ENCODE data around the gene CHD6.

CHD6 gene

DNA sequence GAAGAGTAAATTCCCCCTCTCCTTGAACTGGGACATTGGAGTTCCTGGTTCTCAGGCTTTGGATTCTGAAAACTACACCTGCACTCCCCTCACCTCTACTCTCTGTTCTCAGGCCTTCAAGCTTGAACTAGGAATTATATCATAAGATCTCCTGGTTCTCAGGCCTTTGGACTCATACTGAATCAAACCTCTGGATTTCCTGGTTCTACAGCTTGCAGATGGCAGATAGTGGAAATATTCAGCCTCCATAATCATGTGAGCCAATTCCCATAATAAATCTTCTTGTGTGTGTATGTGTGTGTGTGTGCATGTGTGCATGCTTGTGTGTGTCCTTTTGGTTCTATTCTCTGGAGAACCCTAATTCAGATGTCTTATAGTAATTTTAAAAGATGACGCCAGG lies 12.7 kb upstream of the CHD6 start:
- H3K4me3 ChIP-seq (ENCODE audit: insufficient read depth in 1 of 2, low read depth in 1 of 2, low read length in 2 of 2) = no peak overlapping the region
- no peak overlapping the region for H3K9ac ChIP-seq (ENCODE audit: low read length)
- no peak overlapping the region for H3K14ac ChIP-seq (ENCODE audit: low read length in 2 of 2)
- no peaks in the 10 kb centered on the region for H3K9me3 ChIP-seq (ENCODE audit: control insufficient read depth, low read length)
- H2BK5ac ChIP-seq (ENCODE audit: low read depth, low read length, poor library complexity, severe bottlenecking) = no peak overlapping the region
- H3K23ac ChIP-seq (ENCODE audit: low read length in 2 of 2) = no peak overlapping the region
- H3K4me1 ChIP-seq (ENCODE audit: control insufficient read depth, insufficient read depth, low read depth, low read length) = no peaks in the 10 kb centered on the region
- no peak overlapping the region for H2AK5ac ChIP-seq (ENCODE audit: low read length, severe bottlenecking)
- H3K27me3 ChIP-seq (ENCODE audit: control insufficient read depth in 1 of 2, insufficient read depth in 1 of 2, low read length in 2 of 2) = peaks cover 0 to 3% of the 10 kb centered on the region in 2 experiments
- H3K4ac ChIP-seq (ENCODE audit: low read depth in 1 of 2, low read length in 2 of 2) = no peak overlapping the region
- no peaks in the 10 kb centered on the region for H3K79me1 ChIP-seq (replicated peaks; ENCODE audit: low read length, poor library complexity, severe bottlenecking)
- no peak overlapping the region for H3K27ac ChIP-seq (ENCODE audit: low read length, poor library complexity, severe bottlenecking)
- no peak overlapping the region for H2BK15ac ChIP-seq (ENCODE audit: low read depth, poor library complexity, severe bottlenecking)
- no peak overlapping the region for H4K91ac ChIP-seq (ENCODE audit: low read length)
- no peak overlapping the region for H4K8ac ChIP-seq (ENCODE audit: low read length)
- no peak overlapping the region for H2AFZ ChIP-seq (ENCODE audit: low read depth, low read length)
- DNase-seq = no peak
- H2BK120ac ChIP-seq (ENCODE audit: low read depth, low read length) = no peak overlapping the region
- no peak overlapping the region for H3K18ac ChIP-seq (ENCODE audit: low read depth in 1 of 2, low read length in 2 of 2)
- no peaks in the 10 kb centered on the region for H3K36me3 ChIP-seq (ENCODE audit: control insufficient read depth in 1 of 2, insufficient read depth in 2 of 2, low read depth in 1 of 2, low read length in 2 of 2)
- WGBS = 100% methylated on average over 1 of the region's 1 CpG
- no peak overlapping the region for H2BK12ac ChIP-seq (ENCODE audit: low read length in 2 of 2)
- H3K4me2 ChIP-seq (ENCODE audit: low read length, poor library complexity, severe bottlenecking) = no peak overlapping the region

DNA sequence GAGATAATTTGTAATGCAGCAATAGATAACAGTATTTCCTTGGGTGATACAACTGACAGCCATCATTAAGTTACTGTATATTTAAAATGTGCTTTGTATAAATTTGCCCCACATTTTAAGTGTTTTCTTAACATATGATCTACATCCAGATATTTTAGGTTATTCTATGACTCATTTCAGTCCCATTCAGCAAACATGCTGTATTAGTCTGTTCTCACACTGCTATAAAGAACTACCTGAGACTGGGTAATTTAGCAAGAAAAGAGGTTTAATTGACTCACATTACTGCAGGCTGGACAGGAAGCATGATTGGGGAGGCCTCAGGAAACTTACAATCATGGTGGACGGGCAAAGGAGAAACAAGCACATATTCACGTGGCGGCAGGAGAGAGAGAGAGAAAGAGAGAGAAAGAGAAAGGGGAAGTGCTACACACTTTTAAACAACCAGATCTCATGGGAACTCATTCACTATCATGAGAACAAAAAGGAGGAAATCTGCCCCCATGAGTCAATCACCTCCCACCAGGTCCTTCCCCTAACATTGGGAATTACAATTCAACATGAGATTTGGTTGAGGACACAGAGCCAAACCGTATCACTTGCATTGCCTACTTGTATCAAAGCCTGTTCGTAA lies 9.6 kb upstream of the CHD6 start:
- Histone ChIP-seq H2BK12ac (ENCODE audit: low read length in 2 of 2) (no peak overlapping the region), H3K9me3 (ENCODE audit: control insufficient read depth, low read length) (no peaks in the 10 kb centered on the region), H3K14ac (ENCODE audit: low read length in 2 of 2) (no peak overlapping the region), H3K27me3 (ENCODE audit: control insufficient read depth in 1 of 2, insufficient read depth in 1 of 2, low read length in 2 of 2) (no peaks in the 10 kb centered on the region), H2AFZ (ENCODE audit: low read depth, low read length) (no peak overlapping the region), H2AK5ac (ENCODE audit: low read length, severe bottlenecking) (no peak overlapping the region), H3K23ac (ENCODE audit: low read length in 2 of 2) (no peak overlapping the region), H2BK5ac (ENCODE audit: low read depth, low read length, poor library complexity, severe bottlenecking) (no peak overlapping the region), H3K4me1 (ENCODE audit: control insufficient read depth, insufficient read depth, low read depth, low read length) (no peaks in the 10 kb centered on the region), H3K27ac (ENCODE audit: low read length, poor library complexity, severe bottlenecking) (no peak overlapping the region), H4K91ac (ENCODE audit: low read length) (no peak overlapping the region), H4K8ac (ENCODE audit: low read length) (no peak overlapping the region), H3K36me3 (ENCODE audit: control insufficient read depth in 1 of 2, insufficient read depth in 2 of 2, low read depth in 1 of 2, low read length in 2 of 2) (no peaks in the 10 kb centered on the region), H3K4me2 (ENCODE audit: low read length, poor library complexity, severe bottlenecking) (no peak overlapping the region), H3K9ac (ENCODE audit: low read length) (no peak overlapping the region), H3K4me3 (ENCODE audit: insufficient read depth in 1 of 2, low read depth in 1 of 2, low read length in 2 of 2) (no peak overlapping the region), H2BK15ac (ENCODE audit: low read depth, poor library complexity, severe bottlenecking) (no peak overlapping the region), H2BK120ac (ENCODE audit: low read depth, low read length) (no peak overlapping the region), H3K4ac (ENCODE audit: low read depth in 1 of 2, low read length in 2 of 2) (no peak overlapping the region), H3K18ac (ENCODE audit: low read depth in 1 of 2, low read length in 2 of 2) (no peak overlapping the region), H3K79me1 (replicated peaks; ENCODE audit: low read length, poor library complexity, severe bottlenecking) (no peaks in the 10 kb centered on the region)
- 93% methylated on average over 2 of the region's 5 CpGs for WGBS
- no peak for DNase-seq

- H3K27me3 ChIP-seq (ENCODE audit: control insufficient read depth in 1 of 2, insufficient read depth in 1 of 2, low read length in 2 of 2) = peaks cover 0 to 5% of the 10 kb centered on the region in 2 experiments
- no peak overlapping the region for H3K4me3 ChIP-seq (ENCODE audit: insufficient read depth in 1 of 2, low read depth in 1 of 2, low read length in 2 of 2)
- no peak for DNase-seq
- H3K4ac ChIP-seq (ENCODE audit: low read depth in 1 of 2, low read length in 2 of 2) = no peak overlapping the region
- no peaks in the 10 kb centered on the region for H3K9me3 ChIP-seq (ENCODE audit: control insufficient read depth, low read length)
- H4K91ac ChIP-seq (ENCODE audit: low read length) = no peak overlapping the region
- H2AK5ac ChIP-seq (ENCODE audit: low read length, severe bottlenecking) = no peak overlapping the region
- no peak overlapping the region for H3K9ac ChIP-seq (ENCODE audit: low read length)
- WGBS = 67% methylated on average over 1 of the region's 1 CpG
- no peak overlapping the region for H2BK5ac ChIP-seq (ENCODE audit: low read depth, low read length, poor library complexity, severe bottlenecking)
- no peak overlapping the region for H3K14ac ChIP-seq (ENCODE audit: low read length in 2 of 2)
- no peak overlapping the region for H2BK12ac ChIP-seq (ENCODE audit: low read length in 2 of 2)
- no peak overlapping the region for H3K18ac ChIP-seq (ENCODE audit: low read depth in 1 of 2, low read length in 2 of 2)
- no peaks in the 10 kb centered on the region for H3K4me1 ChIP-seq (ENCODE audit: control insufficient read depth, insufficient read depth, low read depth, low read length)
- H3K4me2 ChIP-seq (ENCODE audit: low read length, poor library complexity, severe bottlenecking) = no peak overlapping the region
- H3K27ac ChIP-seq (ENCODE audit: low read length, poor library complexity, severe bottlenecking) = no peak overlapping the region
- no peak overlapping the region for H4K8ac ChIP-seq (ENCODE audit: low read length)
- H3K23ac ChIP-seq (ENCODE audit: low read length in 2 of 2) = no peak overlapping the region
- no peak overlapping the region for H2AFZ ChIP-seq (ENCODE audit: low read depth, low read length)
- no peaks in the 10 kb centered on the region for H3K79me1 ChIP-seq (replicated peaks; ENCODE audit: low read length, poor library complexity, severe bottlenecking)
- no peak overlapping the region for H2BK120ac ChIP-seq (ENCODE audit: low read depth, low read length)
- no peaks in the 10 kb centered on the region for H3K36me3 ChIP-seq (ENCODE audit: control insufficient read depth in 1 of 2, insufficient read depth in 2 of 2, low read depth in 1 of 2, low read length in 2 of 2)
- no peak overlapping the region for H2BK15ac ChIP-seq (ENCODE audit: low read depth, poor library complexity, severe bottlenecking)
Observed at GRCh38 chr20:41627001-41627495, 8.9 kb upstream of the CHD6 start.

DNA sequence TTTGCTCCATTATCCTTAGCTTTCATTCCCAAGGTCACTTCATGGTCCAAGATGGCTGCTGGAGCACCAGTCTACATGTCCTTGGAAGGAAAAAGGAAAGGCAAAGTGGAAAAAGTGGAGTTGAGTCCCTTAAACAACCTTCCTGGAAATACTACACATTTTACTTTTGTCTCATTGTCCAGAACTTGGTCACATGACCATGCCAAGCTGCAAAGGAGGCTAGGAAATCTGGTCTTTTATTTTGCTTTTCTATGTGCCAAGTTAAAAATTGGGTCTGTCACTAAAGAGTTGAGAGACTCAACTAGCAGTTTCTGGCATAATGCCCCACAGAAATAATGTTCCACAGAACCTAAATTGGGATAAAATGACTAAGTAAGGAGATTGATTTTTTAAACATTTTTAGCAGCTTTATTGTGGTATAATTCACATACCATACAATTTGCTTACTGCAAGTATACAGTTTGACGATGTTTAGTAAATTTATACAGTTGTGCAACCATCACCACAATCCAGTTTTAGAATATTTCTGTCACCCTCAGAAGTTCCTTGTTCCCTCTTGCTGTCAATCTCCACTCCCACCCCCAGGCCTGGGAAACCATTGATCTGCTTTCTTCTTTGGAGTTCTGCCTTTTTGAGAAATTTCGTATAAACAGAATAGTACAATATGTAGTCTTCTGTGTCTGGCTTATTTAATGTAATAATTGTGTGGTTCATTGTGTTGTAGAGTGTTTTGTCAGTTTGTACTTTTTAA lies 5.6 kb upstream of the CHD6 start:
- H4K8ac ChIP-seq (ENCODE audit: low read length) = no peak overlapping the region
- no peaks in the 10 kb centered on the region for H3K4me1 ChIP-seq (ENCODE audit: control insufficient read depth, insufficient read depth, low read depth, low read length)
- no peak overlapping the region for H2AK5ac ChIP-seq (ENCODE audit: low read length, severe bottlenecking)
- H2AFZ ChIP-seq (ENCODE audit: low read depth, low read length) = no peak overlapping the region
- no peak overlapping the region for H2BK5ac ChIP-seq (ENCODE audit: low read depth, low read length, poor library complexity, severe bottlenecking)
- 100% methylated on average over 2 of the region's 2 CpGs for WGBS
- no peak overlapping the region for H2BK15ac ChIP-seq (ENCODE audit: low read depth, poor library complexity, severe bottlenecking)
- H2BK12ac ChIP-seq (ENCODE audit: low read length in 2 of 2) = no peak overlapping the region
- no peak overlapping the region for H3K14ac ChIP-seq (ENCODE audit: low read length in 2 of 2)
- no peaks in the 10 kb centered on the region for H3K9me3 ChIP-seq (ENCODE audit: control insufficient read depth, low read length)
- H3K27ac ChIP-seq (ENCODE audit: low read length, poor library complexity, severe bottlenecking) = no peak overlapping the region
- no peak overlapping the region for H3K4me3 ChIP-seq (ENCODE audit: insufficient read depth in 1 of 2, low read depth in 1 of 2, low read length in 2 of 2)
- H3K23ac ChIP-seq (ENCODE audit: low read length in 2 of 2) = no peak overlapping the region
- H3K4ac ChIP-seq (ENCODE audit: low read depth in 1 of 2, low read length in 2 of 2) = no peak overlapping the region
- H3K27me3 ChIP-seq (ENCODE audit: control insufficient read depth in 1 of 2, insufficient read depth in 1 of 2, low read length in 2 of 2) = peaks cover 0 to 15% of the 10 kb centered on the region in 2 experiments
- H3K36me3 ChIP-seq (ENCODE audit: control insufficient read depth in 1 of 2, insufficient read depth in 2 of 2, low read depth in 1 of 2, low read length in 2 of 2) = no peaks in the 10 kb centered on the region
- H3K79me1 ChIP-seq (replicated peaks; ENCODE audit: low read length, poor library complexity, severe bottlenecking) = no peaks in the 10 kb centered on the region
- no peak overlapping the region for H3K9ac ChIP-seq (ENCODE audit: low read length)
- H3K4me2 ChIP-seq (ENCODE audit: low read length, poor library complexity, severe bottlenecking) = no peak overlapping the region
- no peak overlapping the region for H3K18ac ChIP-seq (ENCODE audit: low read depth in 1 of 2, low read length in 2 of 2)
- no peak overlapping the region for H2BK120ac ChIP-seq (ENCODE audit: low read depth, low read length)
- H4K91ac ChIP-seq (ENCODE audit: low read length) = no peak overlapping the region
- DNase-seq = no peak
